DMS 273 (cell line): ENCODE measurements around the gene CDX1.
"Not testable (repeated sequence)": the region's sequence is repeated elsewhere in the genome, so short reads cannot be mapped to it uniquely, and the experiment has no call there.

Experiments used
- DNase-seq: peaks from one replicate; lab custom pipeline; 2025; ENCODE audit not compliant: unreplicated experiment; lab: John Stamatoyannopoulos, UW

The CDX1 gene

DNA sequence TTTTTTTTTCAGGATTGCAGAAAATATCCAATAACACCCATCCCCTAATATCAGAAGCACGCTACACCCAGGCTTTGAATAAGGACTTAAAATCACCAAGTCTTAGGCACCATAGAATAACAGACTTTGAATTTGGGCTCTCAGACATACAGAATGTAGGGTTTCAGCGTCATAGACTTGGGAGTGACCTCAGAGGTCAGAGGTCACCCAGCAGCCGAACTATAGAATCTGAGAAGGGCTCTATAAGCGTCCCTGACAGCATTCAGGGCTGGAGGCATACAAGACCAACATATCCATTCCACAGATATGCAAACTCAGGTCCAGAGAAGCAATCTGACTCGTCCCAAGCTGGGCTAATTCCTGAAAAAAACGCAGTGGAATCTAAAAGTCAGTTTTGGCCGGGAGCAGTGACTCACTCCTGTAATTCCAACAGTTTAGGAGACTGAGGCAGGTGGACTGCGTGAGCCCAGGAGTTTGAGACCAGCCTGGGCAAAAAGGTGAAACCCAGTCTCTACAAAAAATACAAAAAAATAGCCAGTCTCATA lies 58.0 kb downstream of the CDX1 start:
- no peak for DNase-seq

- no peak for DNase-seq
Measured at GRCh38 chr5:150227036-150227435, 60.5 kb downstream of the CDX1 start.

- DNase-seq = no peak
Measured at GRCh38 chr5:150227606-150228273, 61.2 kb downstream of the CDX1 start.

DNA sequence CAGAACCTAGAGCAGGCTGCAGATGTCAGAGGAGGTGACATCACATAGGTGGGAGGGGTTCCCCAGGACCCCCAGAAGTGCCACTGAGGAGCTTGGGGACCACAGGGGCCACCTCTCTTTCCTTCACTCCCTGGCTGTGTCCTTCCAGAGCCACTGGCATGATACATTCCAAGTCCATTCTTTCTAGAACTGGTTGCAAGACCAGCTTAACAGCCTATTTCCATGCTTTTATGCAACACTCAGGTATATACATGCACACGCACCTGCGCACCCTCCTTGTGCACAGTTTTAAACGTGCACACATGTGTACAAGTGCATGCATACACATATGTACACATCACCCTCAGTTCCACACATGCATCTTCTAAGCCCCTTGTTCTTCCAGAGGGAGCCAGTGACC lies 63.0 kb downstream of the CDX1 start:
- no peak for DNase-seq

- DNase-seq = no peak
Measured at GRCh38 chr5:150230842-150231241, 64.3 kb downstream of the CDX1 start.

DNA sequence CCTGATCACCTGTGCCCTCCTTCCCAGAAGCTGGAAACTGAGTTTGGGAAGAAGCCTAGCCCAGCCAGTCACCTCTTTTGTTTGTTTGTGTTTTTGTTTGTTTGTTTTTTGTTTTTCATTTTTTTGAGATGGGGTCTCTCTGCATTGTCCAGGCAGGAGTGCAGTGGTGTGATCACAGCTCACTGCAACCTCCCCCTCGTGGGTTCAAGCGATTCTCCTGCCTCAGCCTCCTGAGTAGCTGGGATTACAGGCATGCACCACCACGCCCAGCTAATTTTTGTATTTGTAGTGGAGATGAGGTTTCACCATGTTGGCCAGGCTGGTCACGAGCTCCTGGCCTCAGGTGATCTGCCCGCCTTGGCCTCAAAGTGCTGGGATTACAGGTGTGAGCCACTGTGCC lies 67.1 kb downstream of the CDX1 start:
- DNase-seq = not testable (repeated sequence)
